ENCODE results near the gene KIAA2012. TPM values are rescaled to one million over a fixed set of nuclear protein-coding genes. Genes with fewer than 3 reads are reported as not detected.

The KIAA2012 gene
- total and polyA plus RNA-seq, 2 of the 8 experiments (the other 6 are each of a cell fraction or from before 2014, with no cell fraction given), result not detected

DNA sequence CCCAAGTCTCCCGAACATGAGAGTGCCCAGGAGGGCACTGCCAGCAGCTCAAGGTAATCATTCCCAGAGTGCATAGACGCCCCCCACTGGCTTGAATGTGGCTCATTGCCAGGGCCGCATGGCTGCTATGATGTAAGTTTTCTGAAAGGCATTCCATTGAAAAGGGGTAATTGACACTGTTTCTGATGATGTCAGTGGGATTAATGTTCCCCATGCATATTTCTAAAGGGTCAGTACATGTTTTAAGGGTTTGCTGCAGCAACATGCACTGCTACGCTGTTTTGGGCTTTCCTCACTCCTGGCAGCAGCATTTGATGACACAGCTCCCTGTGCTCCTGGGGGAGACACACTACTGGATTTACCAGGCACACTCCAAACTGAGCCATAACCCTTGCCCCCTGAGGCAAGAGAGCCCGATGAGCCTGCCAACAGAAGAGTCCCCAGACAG, 36.7 kb downstream of the KIAA2012 start:
- POLR2A ChIA-PET (ENCODE audit: partially characterized antibody), result interaction anchor here (1.0 to 1.4 kb wide), 6 partner anchors 13 to 157 kb away, joined by 3 to 4 read pairs (median 4); no protein-coding TSS in a partner anchor
- Histone ChIP-seq H4K91ac (replicated peaks; ENCODE audit: insufficient read length, low read length) (no peak overlapping the region), H3K27ac (ENCODE audit: low read depth, low read length) (no peak overlapping the region), H3K27me3 (replicated peaks in 1 of 4; ENCODE audit: control insufficient read depth in 3 of 4, extremely low read depth in 1 of 4, insufficient read depth in 3 of 4, low read length in 3 of 4) (no peaks in the 10 kb centered on the region), H2BK12ac (ENCODE audit: low read depth, low read length) (peak overlapping the region; percentile 53; the same call in 1 of the 2 replicates), H2AFZ (ENCODE audit: low read length) (peak overlapping the region; percentile 55), H3K18ac (ENCODE audit: extremely low read depth, low read length) (peak overlapping the region; percentile 88), H3K79me1 (ENCODE audit: low read depth, low read length) (no peaks in the 10 kb centered on the region), H3K23me2 (ENCODE audit: low read depth, low read length) (no peaks in the 10 kb centered on the region; the same call in 1 of the 2 replicates), H2BK120ac (replicated peaks; ENCODE audit: low read depth, low read length) (peak overlapping the region; percentile 38), H3K4ac (replicated peaks; ENCODE audit: insufficient read length, low read depth, low read length) (no peak overlapping the region), H2BK20ac (ENCODE audit: low read length) (no peak overlapping the region), H4K8ac (ENCODE audit: extremely low read depth, insufficient read depth, low read length) (no peak overlapping the region), H3K36me3 (ENCODE audit: control insufficient read depth in 2 of 4, insufficient read depth in 4 of 4, low read length in 3 of 4) (no peaks in the 10 kb centered on the region), H2AK5ac (ENCODE audit: low read depth, low read length) (no peak overlapping the region), H3K79me2 (ENCODE audit: control insufficient read depth in 1 of 2, insufficient read depth in 2 of 2, low read length in 2 of 2) (no peaks in the 10 kb centered on the region), H3K9me3 (ENCODE audit: insufficient read depth in 2 of 2, low read depth in 1 of 2, low read length in 1 of 2) (no peaks in the 10 kb centered on the region), H3K4me2 (ENCODE audit: insufficient read depth in 1 of 2, low read depth in 2 of 2, low read length in 2 of 2) (no peak overlapping the region; a peak in 1 of 4 replicates), H3K4me1 (replicated peaks in 1 of 4; ENCODE audit: control insufficient read depth in 3 of 4, insufficient read depth in 4 of 4, low read length in 3 of 4) (peaks cover 0 to 11% (median 4%) of the 10 kb centered on the region in 4 experiments; a peak in 5 of 7 replicates), H3K23ac (ENCODE audit: insufficient read length) (no peak overlapping the region), H3K56ac (replicated peaks; ENCODE audit: insufficient read length, low read depth, low read length) (no peak overlapping the region), H3K14ac (ENCODE audit: insufficient read length) (no peak overlapping the region), H2BK5ac (ENCODE audit: low read depth, low read length) (peak overlapping the region; percentile 76; the same call in 1 of the 2 replicates), H2BK15ac (ENCODE audit: low read length) (peak overlapping the region; percentile 90; the same call in 1 of the 2 replicates), H4K5ac (ENCODE audit: insufficient read length, low read depth, low read length) (no peak overlapping the region), H3K4me3 (ENCODE audit: extremely low read depth in 1 of 4, insufficient read depth in 2 of 4, low read depth in 3 of 4, low read length in 4 of 4) (no peak overlapping the region), H4K20me1 (replicated peaks in 1 of 2; ENCODE audit: control insufficient read depth in 1 of 2, insufficient read depth in 2 of 2, low read length in 2 of 2) (no peaks in the 10 kb centered on the region), H3K9ac (replicated peaks in 1 of 4; ENCODE audit: extremely low read depth in 1 of 4, low read depth in 3 of 4, low read length in 3 of 4) (no peak overlapping the region)
- DNase-seq (ENCODE audit: low read depth in 1 of 2, low spot score in 2 of 2) (peak in 1 of 2 experiments; percentile 13), FAIRE-seq (no peak)
- CTCF ChIA-PET (ENCODE audit: partially characterized antibody), result interaction anchor here (0.6 to 3.9 kb wide), 20 partner anchors 9 to 305 kb away, joined by 3 to 16 read pairs (median 5); partner anchors contain the start of gene KIAA2012
- TF ChIP-seq, protein P1, sequence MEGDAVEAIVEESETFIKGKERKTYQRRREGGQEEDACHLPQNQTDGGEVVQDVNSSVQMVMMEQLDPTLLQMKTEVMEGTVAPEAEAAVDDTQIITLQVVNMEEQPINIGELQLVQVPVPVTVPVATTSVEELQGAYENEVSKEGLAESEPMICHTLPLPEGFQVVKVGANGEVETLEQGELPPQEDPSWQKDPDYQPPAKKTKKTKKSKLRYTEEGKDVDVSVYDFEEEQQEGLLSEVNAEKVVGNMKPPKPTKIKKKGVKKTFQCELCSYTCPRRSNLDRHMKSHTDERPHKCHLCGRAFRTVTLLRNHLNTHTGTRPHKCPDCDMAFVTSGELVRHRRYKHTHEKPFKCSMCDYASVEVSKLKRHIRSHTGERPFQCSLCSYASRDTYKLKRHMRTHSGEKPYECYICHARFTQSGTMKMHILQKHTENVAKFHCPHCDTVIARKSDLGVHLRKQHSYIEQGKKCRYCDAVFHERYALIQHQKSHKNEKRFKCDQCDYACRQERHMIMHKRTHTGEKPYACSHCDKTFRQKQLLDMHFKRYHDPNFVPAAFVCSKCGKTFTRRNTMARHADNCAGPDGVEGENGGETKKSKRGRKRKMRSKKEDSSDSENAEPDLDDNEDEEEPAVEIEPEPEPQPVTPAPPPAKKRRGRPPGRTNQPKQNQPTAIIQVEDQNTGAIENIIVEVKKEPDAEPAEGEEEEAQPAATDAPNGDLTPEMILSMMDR (IDR thresholded peaks at IDR 0.05; ENCODE audit: control extremely low read depth in 1 of 3, insufficient read depth in 1 of 3, low read depth in 1 of 3, low read length in 3 of 3), result peak; percentile 33 to 47 (median 35)
- TF ChIP-seq, protein P2, sequence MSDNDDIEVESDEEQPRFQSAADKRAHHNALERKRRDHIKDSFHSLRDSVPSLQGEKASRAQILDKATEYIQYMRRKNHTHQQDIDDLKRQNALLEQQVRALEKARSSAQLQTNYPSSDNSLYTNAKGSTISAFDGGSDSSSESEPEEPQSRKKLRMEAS (IDR thresholded peaks at IDR 0.05), result peak; percentile 76
- TF ChIP-seq CEBPB (IDR thresholded peaks at IDR 0.05; ENCODE audit: low read depth, low read length), result 0 out of 2 replicates have a peak, but pooled peaks have one; percentile 15
- TF ChIP-seq RAD21 (IDR thresholded peaks at IDR 0.05 in 1 of 2, conservative IDR thresholded peaks at IDR 0.05 in 1 of 2; ENCODE audit: low read depth in 2 of 2, low read length in 2 of 2), result peak; percentile 37 to 55
- TF ChIP-seq TEAD4 (IDR thresholded peaks at IDR 0.05; ENCODE audit: low read depth, low read length), result 0 out of 2 replicates have a peak, but pooled peaks have one; percentile 73
- TF ChIP-seq ASH2L (IDR thresholded peaks at IDR 0.05; ENCODE audit: low read length), result no peak
- 82% methylated on average over 5 of the region's 5 CpGs; no CpG with 5 or more reads in 1 of the 2 experiments for WGBS, 2 experiments (ENCODE audit: extremely low coverage in 1 of 2, insufficient coverage in 1 of 2, insufficient read length in 1 of 2, insufficient replicate concordance in 2 of 2, low coverage in 1 of 2, low lambda C conversion rate in 2 of 2, missing lambda C conversion rate in 1 of 2)

Measured in H1 (cell line).